ENCODE results near the gene FNBP1L.

The FNBP1L gene

GRCh38 chr1:93594603-93594880, 146.6 kb downstream of the FNBP1L start:
- Histone ChIP-seq H2AFZ (no peak overlapping the region), H3K27ac (no peak overlapping the region), H3K79me2 (no peaks in the 10 kb centered on the region), H3K4me2 (ENCODE audit: low read length) (no peak overlapping the region), H3K36me3 (ENCODE audit: control insufficient read depth, insufficient read depth, low read length) (no peaks in the 10 kb centered on the region), H3K9me3 (ENCODE audit: control insufficient read depth, low read length) (no peaks in the 10 kb centered on the region), H3K9ac (no peak overlapping the region), H3K27me3 (ENCODE audit: control insufficient read depth, insufficient read depth, low read length) (no peaks in the 10 kb centered on the region), H3K4me1 (peaks cover 3% of the 10 kb centered on the region), H3K4me3 (ENCODE audit: low read depth, low read length) (no peak overlapping the region)
- TF ChIP-seq CTCF (IDR thresholded peaks at IDR 0.05): no peak

- no peak for TF ChIP-seq CTCF (IDR thresholded peaks at IDR 0.05)
- no peaks in the 10 kb centered on the region for H3K79me2 ChIP-seq
- H2AFZ ChIP-seq: no peak overlapping the region
- H3K4me1 ChIP-seq: peaks cover 3% of the 10 kb centered on the region
- H3K27me3 ChIP-seq (ENCODE audit: control insufficient read depth, insufficient read depth, low read length): no peaks in the 10 kb centered on the region
- H3K27ac ChIP-seq: no peak overlapping the region
- no peak overlapping the region for H3K4me3 ChIP-seq (ENCODE audit: low read depth, low read length)
- H3K9me3 ChIP-seq (ENCODE audit: control insufficient read depth, low read length): no peaks in the 10 kb centered on the region
- no peaks in the 10 kb centered on the region for H3K36me3 ChIP-seq (ENCODE audit: control insufficient read depth, insufficient read depth, low read length)
- H3K4me2 ChIP-seq (ENCODE audit: low read length): no peak overlapping the region
- no peak overlapping the region for H3K9ac ChIP-seq
Observed at GRCh38 chr1:93595266-93595665, 147.3 kb downstream of the FNBP1L start.

- Histone ChIP-seq H3K4me1 (peaks cover 3% of the 10 kb centered on the region), H3K79me2 (no peaks in the 10 kb centered on the region), H3K27me3 (ENCODE audit: control insufficient read depth, insufficient read depth, low read length) (no peaks in the 10 kb centered on the region), H2AFZ (no peak overlapping the region), H3K4me3 (ENCODE audit: low read depth, low read length) (no peak overlapping the region), H3K9ac (no peak overlapping the region), H3K27ac (no peak overlapping the region), H3K36me3 (ENCODE audit: control insufficient read depth, insufficient read depth, low read length) (no peaks in the 10 kb centered on the region), H3K9me3 (ENCODE audit: control insufficient read depth, low read length) (no peaks in the 10 kb centered on the region), H3K4me2 (ENCODE audit: low read length) (no peak overlapping the region)
- no peak for TF ChIP-seq CTCF (IDR thresholded peaks at IDR 0.05)
Observed at GRCh38 chr1:93595743-93596142, 147.8 kb downstream of the FNBP1L start.

- peaks cover 3% of the 10 kb centered on the region for H3K4me1 ChIP-seq
- no peak overlapping the region for H3K27ac ChIP-seq
- no peaks in the 10 kb centered on the region for H3K36me3 ChIP-seq (ENCODE audit: control insufficient read depth, insufficient read depth, low read length)
Observed at GRCh38 chr1:93596329-93597089, 148.6 kb downstream of the FNBP1L start.

More at GRCh38 chr1:93596329-93597089, 148.6 kb downstream of the FNBP1L start:
- Histone ChIP-seq H3K4me2 (ENCODE audit: low read length) (no peak overlapping the region), H3K27me3 (ENCODE audit: control insufficient read depth, insufficient read depth, low read length) (no peaks in the 10 kb centered on the region), H3K79me2 (no peaks in the 10 kb centered on the region), H3K4me3 (ENCODE audit: low read depth, low read length) (no peak overlapping the region), H3K9ac (no peak overlapping the region), H3K9me3 (ENCODE audit: control insufficient read depth, low read length) (no peaks in the 10 kb centered on the region), H2AFZ (no peak overlapping the region)
- TF ChIP-seq CTCF (IDR thresholded peaks at IDR 0.05): no peak

Measured in parathyroid adenoma (tissue), 2 donors.